H1 (cell line): ENCODE results near the gene CPED1. TPM values are rescaled to one million over a fixed set of nuclear protein-coding genes. Genes with fewer than 3 reads are reported as not detected.

ENCODE experiments used
- ATF2 ChIP-seq: IDR thresholded peaks from 2 replicates; pipeline ENCODE4 v1.6.1; 2012; ENCODE audit warnings: low read length, inconsistent platforms
- CREB1 ChIP-seq: IDR thresholded peaks from 2 replicates; pipeline ENCODE4 v1.6.1; 2012; ENCODE audit warnings: inconsistent platforms
- RAD21 ChIP-seq, 2 experiments: IDR thresholded peaks in 1 of 2; conservative IDR thresholded peaks in 1 of 2; 2 replicates each; pipeline ENCODE4 v1.6.1; 2011; ENCODE audit warnings: low read depth in 2 of 2, low read length in 2 of 2, improper control_type of control experiment in 1 of 2, inconsistent platforms in 1 of 2, mild to moderate bottlenecking in 1 of 2, moderate library complexity in 1 of 2
- SUZ12 ChIP-seq: fragments of 200-600 bp; sonication (generic); IDR thresholded peaks from 2 replicates; pipeline ENCODE4 v1.6.1; 2012; ENCODE audit warnings: mild to moderate bottlenecking, inconsistent platforms, low read length, moderate library complexity, mixed read lengths
- TAF1 ChIP-seq: IDR thresholded peaks from 2 replicates; pipeline ENCODE4 v1.6.1; 2011; ENCODE audit warnings: mild to moderate bottlenecking, low read depth, low read length
- TBP ChIP-seq: IDR thresholded peaks from 2 replicates; pipeline ENCODE4 v1.6.1; 2011; ENCODE audit warnings: low read depth, low read length, improper control_type of control experiment
- polyA plus RNA-seq, 7 experiments: library from polyadenylated mRNA; depleted of rRNA in 3 of 7; stranded (reverse) in 5 of 7; unstranded in 2 of 7; fragments of >200 nt in 5 of 7; fragments of 200-250 nt in 2 of 7; gene quantifications; 1 replicate in 5 of 7; 2 replicates in 1 of 7; 4 replicates in 1 of 7; pipeline versions ENCODE4 v1.2.1 to v1.2.3, GENCODE V29; 2011 to 2013; ENCODE audit warnings: missing spikeins in 2 of 7, mixed read lengths in 2 of 7
- total RNA-seq: library from RNA; stranded (reverse); fragmentation: NEBNext Ultra II Directional; extraction: Animal tissue kit (Norgen Biotek cat#: 25700); gene quantifications from 2 replicates; pipeline ENCODE4 v1.2.1, GENCODE V29; 2021

The CPED1 gene
- total and polyA plus RNA-seq, 2 of the 8 experiments (the other 6 are each of a cell fraction or from before 2014, with no cell fraction given), result 0.08 to 0.39 TPM

- TF ChIP-seq RAD21 (IDR thresholded peaks at IDR 0.05 in 1 of 2, conservative IDR thresholded peaks at IDR 0.05 in 1 of 2; ENCODE audit: low read depth in 2 of 2, low read length in 2 of 2) (no peak), SUZ12 (no peak), ATF2 (no peak), CREB1 (no peak), TBP (no peak), TAF1 (no peak)
Observed at GRCh38 chr7:121083138-121083789, 94.8 kb downstream of the CPED1 start (continued).
